GM19467 (cell line): ENCODE data around the gene HNRNPA2B1.
"Not testable (repeated sequence)": the region's sequence is repeated elsewhere in the genome, so short reads cannot be mapped to it uniquely, and the experiment has no call there.

ENCODE experiments used
- ATAC-seq: cut with Tn5 transposase; IDR thresholded peaks from one replicate; pipeline ENCODE4 v1.9.1; 2021; ENCODE audit warnings: mild to moderate bottlenecking, moderate library complexity; ENCODE audit not compliant: unreplicated experiment

The HNRNPA2B1 gene

GRCh38 chr7:26198133-26198780 is 2.3 kb downstream of the HNRNPA2B1 start:
- no peak for ATAC-seq

GRCh38 chr7:26197153-26198115 is 3.1 kb downstream of the HNRNPA2B1 start:
- ATAC-seq, result no peak

GRCh38 chr7:26195867-26196657 is 4.5 kb downstream of the HNRNPA2B1 start:
- ATAC-seq, result no peak

GRCh38 chr7:26195182-26195581 is 5.4 kb downstream of the HNRNPA2B1 start:
- ATAC-seq, result no peak

- not testable (repeated sequence) for ATAC-seq
Measured at GRCh38 chr7:26194764-26195163, 5.8 kb downstream of the HNRNPA2B1 start.

- no peak for ATAC-seq
Measured at GRCh38 chr7:26193432-26194207, 6.9 kb downstream of the HNRNPA2B1 start.

GRCh38 chr7:26192485-26193087 is 8.0 kb downstream of the HNRNPA2B1 start:
- ATAC-seq, result no peak

- ATAC-seq, result no peak
Measured at GRCh38 chr7:26191974-26192479, 8.5 kb downstream of the HNRNPA2B1 start.

GRCh38 chr7:26191233-26191973 is 9.1 kb downstream of the HNRNPA2B1 start:
- ATAC-seq, result no peak

GRCh38 chr7:26190417-26190869 is 10.1 kb downstream of the HNRNPA2B1 start:
- no peak for ATAC-seq

- no peak for ATAC-seq
Measured at GRCh38 chr7:26189697-26190096, 10.8 kb downstream of the HNRNPA2B1 start.

GRCh38 chr7:26188957-26189541 is 11.5 kb downstream of the HNRNPA2B1 start:
- no peak for ATAC-seq

GRCh38 chr7:26188206-26188956 is 12.2 kb downstream of the HNRNPA2B1 start:
- ATAC-seq, result no peak

GRCh38 chr7:26187380-26188205 is 13.0 kb downstream of the HNRNPA2B1 start:
- no peak for ATAC-seq

- ATAC-seq, result no peak
Measured at GRCh38 chr7:26186364-26187311, 13.9 kb downstream of the HNRNPA2B1 start.

GRCh38 chr7:26185844-26186180 is 14.7 kb downstream of the HNRNPA2B1 start:
- ATAC-seq, result no peak
